SKM-1 treated with dmso at 0.1 percent for 144 hours (cell line): ENCODE data around the gene ARHGEF26.

Experiments
- DNase-seq: peaks from one replicate; lab custom pipeline; 2025; ENCODE audit not compliant: unreplicated experiment; lab: John Stamatoyannopoulos, UW

Gene ARHGEF26

GRCh38 chr3:154193000-154193615 lies 71.9 kb downstream of the ARHGEF26 start:
- no peak for DNase-seq

DNA sequence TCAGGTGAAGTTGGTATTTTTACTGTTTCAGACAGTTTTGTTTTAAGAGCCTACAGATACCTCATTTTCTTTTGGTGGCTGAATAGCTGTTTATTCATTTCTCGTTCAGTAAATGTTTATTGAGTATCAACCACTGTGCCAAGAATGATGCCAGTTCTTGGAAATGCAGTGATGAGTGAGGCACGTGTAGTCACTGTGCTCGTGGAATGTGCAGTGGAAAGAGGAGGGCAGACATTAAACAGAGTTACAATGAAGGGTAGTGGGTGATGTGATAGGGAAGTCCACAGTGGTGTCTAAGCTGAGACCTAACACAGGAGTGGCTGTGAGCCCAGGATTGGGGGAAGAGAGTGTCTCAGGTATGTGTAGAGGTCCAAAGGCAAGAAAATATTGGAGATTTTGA lies 73.7 kb downstream of the ARHGEF26 start:
- DNase-seq: no peak

GRCh38 chr3:154195620-154196356 lies 74.6 kb downstream of the ARHGEF26 start:
- no peak for DNase-seq

DNA sequence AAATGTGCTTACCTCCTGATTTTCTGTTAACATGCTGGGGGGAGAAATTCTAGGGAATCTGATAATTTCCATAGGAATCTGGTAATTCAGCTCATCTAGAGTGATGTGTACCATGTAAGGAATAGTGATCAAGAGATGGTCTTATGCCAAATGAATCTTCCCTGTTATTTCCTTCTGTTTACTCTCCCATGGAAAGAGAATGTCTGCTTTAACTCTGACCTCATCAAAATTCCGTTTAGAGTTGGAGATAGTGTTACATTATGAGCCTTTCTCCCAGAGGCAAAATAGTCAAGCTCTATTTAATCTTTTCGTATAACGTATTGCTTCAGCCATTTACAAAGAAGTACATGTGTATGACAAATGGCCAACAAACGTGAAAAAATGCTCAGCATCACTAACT lies 76.6 kb downstream of the ARHGEF26 start:
- no peak for DNase-seq

GRCh38 chr3:154209499-154209898 lies 88.3 kb downstream of the ARHGEF26 start:
- no peak for DNase-seq

- no peak for DNase-seq
These were observed 89.8 kb downstream of the ARHGEF26 start for GRCh38 chr3:154210986-154211385.

GRCh38 chr3:154214306-154214705 lies 93.1 kb downstream of the ARHGEF26 start:
- no peak for DNase-seq

DNA sequence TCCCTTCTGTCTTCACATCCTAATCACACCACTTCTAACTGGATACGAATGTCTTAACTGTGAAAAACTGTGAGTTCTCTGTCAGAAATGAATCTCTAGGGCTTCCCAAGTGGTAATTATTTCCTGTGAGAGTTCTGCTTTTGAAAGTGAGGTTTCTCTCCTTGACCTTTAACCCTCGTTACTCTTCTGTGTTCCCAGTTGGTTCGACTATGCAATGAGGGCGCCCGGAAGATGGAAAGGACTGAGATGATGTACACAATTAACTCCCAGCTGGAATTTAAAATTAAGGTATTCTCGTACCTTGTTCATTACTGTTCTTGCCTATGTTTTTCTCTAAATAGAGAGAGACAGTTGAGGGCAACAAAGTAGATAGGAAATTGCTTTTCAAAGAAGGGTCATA lies 96.5 kb downstream of the ARHGEF26 start:
- no peak for DNase-seq

GRCh38 chr3:154218728-154219127 lies 97.5 kb downstream of the ARHGEF26 start:
- no peak for DNase-seq

DNA sequence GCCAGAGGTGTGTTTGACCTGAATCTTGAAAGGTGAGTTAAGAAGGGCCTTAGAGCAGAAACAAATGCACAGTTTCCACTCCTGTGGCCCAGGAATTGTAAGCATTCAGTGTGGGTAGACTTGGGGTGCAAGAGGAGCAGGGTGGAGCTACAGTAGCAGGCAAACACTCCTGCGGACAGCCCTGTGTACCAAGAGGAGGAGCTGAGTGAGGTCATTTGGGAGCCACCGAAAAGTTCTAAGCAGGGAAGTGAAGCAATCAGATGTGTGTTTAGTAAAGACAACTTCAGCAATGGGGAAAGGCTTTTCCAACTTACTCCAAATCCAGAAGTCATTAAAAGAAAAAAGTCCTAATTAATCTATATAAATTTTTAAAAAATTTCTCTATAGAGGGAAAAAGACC lies 99.3 kb downstream of the ARHGEF26 start:
- no peak for DNase-seq

GRCh38 chr3:154223519-154223918 lies 102.3 kb downstream of the ARHGEF26 start:
- no peak for DNase-seq

DNA sequence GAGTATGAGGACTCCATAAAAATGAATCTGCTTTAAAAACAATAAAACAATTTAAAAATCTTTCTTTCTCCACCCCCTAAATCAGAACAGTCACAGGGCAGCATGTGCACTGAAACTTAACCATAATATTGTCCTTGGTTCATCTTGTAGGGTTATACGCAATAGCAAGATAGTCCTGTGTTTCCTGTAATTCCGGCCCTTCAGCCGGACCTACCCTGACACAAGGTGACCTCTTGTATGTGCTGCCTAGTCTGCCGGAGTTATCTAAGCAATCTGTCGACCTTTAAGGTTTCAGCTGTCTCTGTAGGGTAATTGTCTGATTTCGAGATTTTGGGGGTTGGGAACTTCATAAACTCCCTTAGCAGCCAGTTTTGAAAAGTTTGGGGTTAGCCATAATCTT lies 103.2 kb downstream of the ARHGEF26 start:
- no peak for DNase-seq

- DNase-seq: no peak
These were observed 103.7 kb downstream of the ARHGEF26 start for GRCh38 chr3:154224866-154225265.

- no peak for DNase-seq
These were observed 104.3 kb downstream of the ARHGEF26 start for GRCh38 chr3:154225536-154225935.

GRCh38 chr3:154227531-154227930 lies 106.3 kb downstream of the ARHGEF26 start:
- no peak for DNase-seq

DNA sequence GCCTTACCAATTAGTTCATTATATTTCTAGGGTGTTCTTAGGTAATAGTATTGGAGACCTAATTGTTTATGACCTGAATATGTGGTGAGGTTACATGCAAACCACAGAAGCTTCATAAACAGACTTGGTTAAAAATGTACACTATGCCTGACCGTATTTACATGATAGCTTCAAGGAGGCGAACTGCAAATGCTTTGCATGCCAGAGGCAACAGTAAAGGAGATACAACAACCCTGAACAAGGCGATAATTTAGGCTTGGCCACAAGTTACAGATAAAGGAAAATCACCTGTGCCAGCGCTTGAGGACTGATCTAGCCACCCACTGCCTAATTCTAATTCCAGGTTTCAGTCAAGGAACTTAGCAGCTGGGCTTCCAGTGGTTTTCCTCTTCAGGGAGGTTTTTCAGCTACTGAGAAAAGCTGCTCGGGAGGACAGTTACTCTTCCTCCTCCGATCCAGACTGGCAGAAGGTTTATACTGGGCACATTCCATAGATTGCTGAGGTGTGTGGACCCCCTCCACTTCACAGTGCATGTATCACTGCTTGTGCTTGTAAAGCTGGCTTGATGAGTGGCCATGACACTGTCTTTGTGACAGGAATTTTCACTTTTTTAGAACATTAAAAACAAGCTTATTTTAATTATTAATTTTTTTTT lies 107.5 kb downstream of the ARHGEF26 start:
- no peak for DNase-seq

- no peak for DNase-seq
These were observed 108.0 kb downstream of the ARHGEF26 start for GRCh38 chr3:154229217-154229590.

DNA sequence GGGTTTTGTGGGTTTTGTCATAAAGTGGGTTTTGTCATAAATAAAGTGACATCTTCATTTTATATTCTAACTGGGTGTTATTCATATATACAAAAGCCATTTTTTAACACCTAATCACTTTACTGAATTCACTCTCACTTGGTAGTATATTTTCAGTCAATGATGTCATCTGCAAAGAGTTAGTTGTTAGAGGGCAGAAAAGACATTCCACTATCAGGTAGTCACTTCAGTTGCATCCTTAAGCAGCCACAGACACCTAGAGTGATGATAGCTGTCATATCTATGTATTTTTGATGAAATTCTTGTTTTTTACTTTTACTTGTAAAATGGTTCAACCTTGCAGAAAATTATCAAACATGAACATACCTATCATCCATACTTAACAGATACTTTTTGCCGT lies 114.1 kb downstream of the ARHGEF26 start:
- DNase-seq: no peak

DNA sequence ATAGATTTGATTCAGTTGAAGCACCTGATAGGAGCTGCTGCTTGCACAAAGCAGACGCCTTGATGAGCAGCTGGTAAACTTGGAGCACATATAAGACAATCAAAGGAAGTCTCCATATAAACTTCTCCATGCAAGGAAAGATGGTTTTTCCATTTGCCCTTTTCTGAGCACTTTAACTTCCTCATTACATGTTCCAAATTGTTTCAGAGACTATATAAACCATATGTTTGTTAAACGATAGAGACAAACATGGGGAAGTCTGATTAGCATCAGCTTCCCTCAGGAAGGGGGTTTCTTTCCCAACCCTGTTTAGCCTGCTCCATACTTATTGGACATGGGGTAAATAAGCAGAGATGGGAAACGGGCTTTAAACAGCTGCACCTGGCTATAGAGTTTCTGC lies 115.1 kb downstream of the ARHGEF26 start:
- no peak for DNase-seq

GRCh38 chr3:154240235-154240634 lies 119.0 kb downstream of the ARHGEF26 start:
- no peak for DNase-seq

GRCh38 chr3:154241496-154241895 lies 120.3 kb downstream of the ARHGEF26 start:
- DNase-seq: no peak

DNA sequence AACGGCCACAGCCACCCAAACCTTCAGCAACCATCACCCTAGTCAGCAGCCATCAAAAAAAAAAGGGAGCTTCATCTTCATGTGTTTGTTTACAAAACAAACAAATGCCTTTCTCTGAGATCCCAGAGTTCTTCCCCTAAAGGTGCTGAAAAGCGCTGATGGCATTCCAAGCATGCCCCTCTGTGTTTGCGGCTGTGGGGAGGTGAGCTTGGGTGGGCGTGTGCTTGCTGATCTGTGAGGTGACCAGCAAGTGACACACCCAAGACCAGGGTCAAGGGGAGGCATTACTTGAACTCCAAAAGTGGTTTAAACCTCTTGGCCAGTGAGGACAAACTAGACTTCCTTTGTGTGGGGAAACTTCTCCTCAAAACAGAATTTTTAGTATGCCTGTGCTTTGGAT lies 121.6 kb downstream of the ARHGEF26 start:
- no peak for DNase-seq
